Type B pancreatic cell (in vitro differentiated cells): ENCODE results near the gene ZNF804A. TPM values are rescaled to one million over a fixed set of nuclear protein-coding genes. Genes with fewer than 3 reads are reported as not detected.

ENCODE experiments used
- DNase-seq: peaks from one replicate; pipeline ENCODE4 v3.0.0; 2021; ENCODE audit warnings: mixed read lengths; ENCODE audit not compliant: unreplicated experiment; ENCODE audit errors: extremely low spot score
- H3K27ac Mint-ChIP-seq: 2 replicates; pipeline ENCODE4 v1.8.0; 2021; ENCODE audit warnings: mild to moderate bottlenecking, mixed read lengths
- H3K27me3 Mint-ChIP-seq: 2 replicates; pipeline ENCODE4 v1.8.0; 2021; ENCODE audit warnings: mixed read lengths
- H3K36me3 Mint-ChIP-seq: 2 replicates; pipeline ENCODE4 v1.8.0; 2021; ENCODE audit warnings: mixed read lengths
- H3K4me1 Mint-ChIP-seq: one replicate; pipeline ENCODE4 v1.8.0; 2021; ENCODE audit warnings: mixed read lengths; ENCODE audit not compliant: unreplicated experiment
- H3K4me3 Mint-ChIP-seq: 2 replicates; pipeline ENCODE4 v1.8.0; 2021; ENCODE audit warnings: mild to moderate bottlenecking, mixed read lengths
- H3K9me3 Mint-ChIP-seq: 2 replicates; pipeline ENCODE4 v1.8.0; 2021; ENCODE audit warnings: mixed read lengths
- total RNA-seq: library from RNA; stranded (reverse); gene quantifications from 2 replicates; pipeline ENCODE4 v1.2.1, GENCODE V29; 2021; ENCODE audit warnings: low replicate concordance
- TF ChIP-seq, protein P1 (sequence below): fragments of 200-600 bp; sonication (generic); conservative IDR thresholded peaks from 2 replicates; pipeline ENCODE4 v1.5.0; 2021; ENCODE audit warnings: antibody characterized with exemption, mild to moderate bottlenecking

The ZNF804A gene
- total RNA-seq, 1 donor from 2014 or later, result 2.0 TPM

DNA sequence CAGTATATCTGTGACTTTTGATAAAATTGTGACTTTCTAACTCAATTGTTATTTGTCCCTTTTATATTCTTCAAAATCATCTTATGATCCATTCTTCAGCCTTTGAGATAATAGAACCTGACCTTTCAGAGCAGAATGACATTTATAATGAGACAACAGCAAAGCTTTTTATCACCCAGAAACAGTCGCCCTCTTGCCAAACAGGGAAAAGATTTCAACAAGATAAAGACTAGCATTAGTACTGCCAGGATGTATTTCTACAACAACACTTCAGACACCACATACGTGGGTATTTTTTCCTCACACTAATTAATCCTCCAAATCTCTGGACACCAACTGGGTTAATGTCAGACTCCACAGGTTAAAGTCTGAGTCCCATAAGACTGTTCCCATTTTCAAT lies 249.0 kb downstream of the ZNF804A start:
- H3K9me3 Mint-ChIP-seq, result no peaks in the 10 kb centered on the region
- H3K36me3 Mint-ChIP-seq, result no peaks in the 10 kb centered on the region
- H3K27me3 Mint-ChIP-seq, result peaks cover 5% of the 10 kb centered on the region
- no peak overlapping the region for H3K27ac Mint-ChIP-seq
- H3K4me3 Mint-ChIP-seq, result no peak overlapping the region
- H3K4me1 Mint-ChIP-seq, result no peaks in the 10 kb centered on the region
- DNase-seq, result no peak
- TF ChIP-seq, protein P1, sequence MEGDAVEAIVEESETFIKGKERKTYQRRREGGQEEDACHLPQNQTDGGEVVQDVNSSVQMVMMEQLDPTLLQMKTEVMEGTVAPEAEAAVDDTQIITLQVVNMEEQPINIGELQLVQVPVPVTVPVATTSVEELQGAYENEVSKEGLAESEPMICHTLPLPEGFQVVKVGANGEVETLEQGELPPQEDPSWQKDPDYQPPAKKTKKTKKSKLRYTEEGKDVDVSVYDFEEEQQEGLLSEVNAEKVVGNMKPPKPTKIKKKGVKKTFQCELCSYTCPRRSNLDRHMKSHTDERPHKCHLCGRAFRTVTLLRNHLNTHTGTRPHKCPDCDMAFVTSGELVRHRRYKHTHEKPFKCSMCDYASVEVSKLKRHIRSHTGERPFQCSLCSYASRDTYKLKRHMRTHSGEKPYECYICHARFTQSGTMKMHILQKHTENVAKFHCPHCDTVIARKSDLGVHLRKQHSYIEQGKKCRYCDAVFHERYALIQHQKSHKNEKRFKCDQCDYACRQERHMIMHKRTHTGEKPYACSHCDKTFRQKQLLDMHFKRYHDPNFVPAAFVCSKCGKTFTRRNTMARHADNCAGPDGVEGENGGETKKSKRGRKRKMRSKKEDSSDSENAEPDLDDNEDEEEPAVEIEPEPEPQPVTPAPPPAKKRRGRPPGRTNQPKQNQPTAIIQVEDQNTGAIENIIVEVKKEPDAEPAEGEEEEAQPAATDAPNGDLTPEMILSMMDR, result no peak

DNA sequence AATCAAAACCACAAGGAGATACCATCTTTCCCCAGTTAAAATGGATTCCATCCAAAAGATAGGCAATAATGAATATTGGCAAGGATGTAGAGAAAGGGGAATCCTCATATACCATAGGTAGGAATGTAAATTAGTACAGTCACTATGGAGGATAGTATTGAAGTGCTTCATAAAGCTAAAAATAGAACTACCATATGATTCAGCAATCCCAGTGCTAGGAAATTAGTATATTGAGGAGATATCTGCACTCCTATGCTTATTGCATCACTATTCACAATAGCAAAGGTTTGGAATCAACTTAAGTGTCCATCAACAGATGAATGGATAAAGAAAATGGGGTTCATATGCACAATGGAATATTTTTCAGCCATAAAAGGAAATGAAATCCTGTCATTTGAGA lies 251.2 kb downstream of the ZNF804A start:
- Mint-ChIP-seq H3K4me3 (no peak overlapping the region), H3K27ac (no peak overlapping the region), H3K36me3 (no peaks in the 10 kb centered on the region), H3K4me1 (no peaks in the 10 kb centered on the region), H3K27me3 (peaks cover 5% of the 10 kb centered on the region), H3K9me3 (no peaks in the 10 kb centered on the region)
- no peak for DNase-seq
- TF ChIP-seq, protein P1, result no peak

DNA sequence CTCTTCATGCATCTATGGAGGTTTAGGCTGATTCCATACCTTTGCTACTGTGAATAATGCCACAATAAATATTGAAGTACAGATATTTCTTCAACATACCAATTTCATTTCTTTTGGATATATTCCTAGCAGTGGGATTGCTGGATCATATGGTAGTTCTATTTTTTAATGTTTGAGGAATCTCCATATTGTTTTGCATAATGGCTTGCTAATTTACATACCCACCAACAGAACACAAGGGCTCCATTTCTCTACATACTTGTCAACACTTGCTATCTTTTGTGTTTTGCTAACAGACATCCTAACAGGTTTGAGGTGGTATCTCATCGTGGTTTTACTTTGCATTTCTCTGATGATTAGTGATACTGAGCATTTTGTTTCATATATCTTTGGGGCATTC lies 253.2 kb downstream of the ZNF804A start:
- Mint-ChIP-seq H3K36me3 (no peaks in the 10 kb centered on the region), H3K27ac (no peak overlapping the region), H3K27me3 (peaks cover 5% of the 10 kb centered on the region), H3K9me3 (no peaks in the 10 kb centered on the region), H3K4me1 (no peaks in the 10 kb centered on the region), H3K4me3 (no peak overlapping the region)
- DNase-seq, result no peak
- TF ChIP-seq, protein P1, result no peak

DNA sequence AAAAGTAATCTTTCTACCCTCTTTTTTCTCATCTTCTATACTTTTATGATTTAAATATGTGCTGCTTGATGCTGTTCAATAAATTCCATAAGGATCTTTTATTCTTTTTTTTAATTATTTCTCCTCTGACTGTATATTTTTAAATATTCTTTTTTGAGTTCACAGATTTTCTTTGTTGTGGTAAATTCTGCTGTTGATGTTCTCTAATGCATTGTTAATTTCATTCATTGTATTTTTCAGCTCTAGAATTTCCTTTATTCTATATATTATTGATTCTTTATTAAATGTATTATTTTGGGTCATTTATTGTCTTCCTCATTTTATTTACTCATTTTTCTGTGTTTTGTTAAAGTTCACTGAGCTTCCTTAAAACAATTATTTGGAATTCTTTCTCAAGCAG lies 260.9 kb downstream of the ZNF804A start:
- H3K27ac Mint-ChIP-seq, result no peak overlapping the region
- no peak for DNase-seq
- peaks cover 4% of the 10 kb centered on the region for H3K9me3 Mint-ChIP-seq
- no peak overlapping the region for H3K4me3 Mint-ChIP-seq
- TF ChIP-seq, protein P1, result no peak
- no peaks in the 10 kb centered on the region for H3K36me3 Mint-ChIP-seq
- H3K4me1 Mint-ChIP-seq, result no peaks in the 10 kb centered on the region
- no peaks in the 10 kb centered on the region for H3K27me3 Mint-ChIP-seq

DNA sequence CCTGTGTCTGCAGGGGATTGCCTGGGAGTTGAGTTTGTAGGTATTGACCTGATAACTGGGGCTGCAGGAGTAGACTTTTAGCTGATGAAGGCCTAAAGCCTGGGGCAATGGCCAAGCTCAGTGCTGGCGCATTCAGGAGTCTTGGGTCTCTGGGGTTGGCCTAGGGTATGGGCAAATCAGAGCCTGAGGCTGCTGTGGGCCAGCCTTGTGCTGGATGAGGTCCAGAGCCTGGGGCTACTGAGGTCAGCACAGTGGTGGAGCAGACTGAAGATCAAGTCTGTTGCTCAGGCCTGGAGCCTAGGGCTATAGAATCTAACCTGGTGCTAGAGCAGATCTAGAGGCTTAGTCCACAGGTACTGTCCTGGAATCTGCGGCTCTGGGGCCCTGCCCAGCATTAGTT lies 262.4 kb downstream of the ZNF804A start:
- Mint-ChIP-seq H3K4me3 (no peak overlapping the region), H3K4me1 (no peaks in the 10 kb centered on the region), H3K36me3 (no peaks in the 10 kb centered on the region), H3K27me3 (no peaks in the 10 kb centered on the region), H3K9me3 (peaks cover 4% of the 10 kb centered on the region), H3K27ac (no peak overlapping the region)
- DNase-seq, result no peak
- TF ChIP-seq, protein P1, result no peak

DNA sequence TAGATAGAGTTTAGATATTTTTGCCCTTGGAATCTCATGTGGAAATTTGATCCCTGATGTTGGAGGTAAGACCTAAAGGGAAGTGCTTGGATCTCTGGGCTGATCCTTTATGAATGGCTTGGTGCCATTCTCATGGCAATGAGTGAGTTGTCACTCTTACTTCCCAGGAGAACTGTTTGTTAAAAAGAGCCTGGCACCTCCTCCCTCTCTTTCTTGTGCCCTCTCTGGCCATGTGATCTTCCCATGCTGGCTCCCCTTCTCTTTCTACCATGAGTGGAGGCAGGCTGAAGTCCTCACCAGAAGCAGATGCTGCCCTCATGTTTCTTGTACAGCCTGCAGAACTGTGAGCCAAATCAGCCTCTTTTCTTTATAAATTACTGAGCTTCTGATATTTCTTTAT lies 276.9 kb downstream of the ZNF804A start:
- Mint-ChIP-seq H3K4me3 (no peak overlapping the region), H3K4me1 (no peaks in the 10 kb centered on the region), H3K27me3 (no peaks in the 10 kb centered on the region), H3K9me3 (no peaks in the 10 kb centered on the region), H3K27ac (no peak overlapping the region), H3K36me3 (no peaks in the 10 kb centered on the region)
- DNase-seq, result no peak
- TF ChIP-seq, protein P1, result no peak
